ENCODE data around the gene MRPL24. TPM values are rescaled to one million over a fixed set of nuclear protein-coding genes. Genes with fewer than 3 reads are reported as not detected.

MRPL24 gene
- total RNA-seq, 2 experiments from 2014 or later = 11.7 to 11.9 TPM

DNA sequence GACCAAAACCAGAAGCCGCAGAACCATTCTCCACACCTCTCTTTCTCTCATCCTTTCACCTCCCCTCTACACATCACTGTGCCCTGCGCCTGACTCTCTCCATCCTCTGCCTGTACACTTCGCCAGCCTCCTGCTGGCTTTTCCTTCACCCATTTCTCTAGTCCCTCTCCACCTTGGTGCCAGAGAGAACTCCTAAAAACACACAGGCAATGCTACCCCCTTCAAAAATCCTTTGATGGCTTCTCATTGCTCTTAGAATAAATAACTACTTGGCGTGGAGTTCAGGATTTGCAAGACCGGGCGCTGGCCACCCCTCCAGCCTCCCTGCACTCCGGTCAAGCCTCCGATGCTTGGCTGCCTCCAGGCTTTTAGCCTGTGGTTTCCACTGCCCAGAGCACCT is 44.1 kb downstream of the MRPL24 start:
- ATAC-seq (ENCODE audit: poor library complexity) = no peak
- CTCF ChIA-PET = interaction anchor here (1.5 kb wide), 1 partner anchor 29 kb away, joined by 5 read pairs; no protein-coding TSS in a partner anchor
- TF ChIP-seq, protein P1, sequence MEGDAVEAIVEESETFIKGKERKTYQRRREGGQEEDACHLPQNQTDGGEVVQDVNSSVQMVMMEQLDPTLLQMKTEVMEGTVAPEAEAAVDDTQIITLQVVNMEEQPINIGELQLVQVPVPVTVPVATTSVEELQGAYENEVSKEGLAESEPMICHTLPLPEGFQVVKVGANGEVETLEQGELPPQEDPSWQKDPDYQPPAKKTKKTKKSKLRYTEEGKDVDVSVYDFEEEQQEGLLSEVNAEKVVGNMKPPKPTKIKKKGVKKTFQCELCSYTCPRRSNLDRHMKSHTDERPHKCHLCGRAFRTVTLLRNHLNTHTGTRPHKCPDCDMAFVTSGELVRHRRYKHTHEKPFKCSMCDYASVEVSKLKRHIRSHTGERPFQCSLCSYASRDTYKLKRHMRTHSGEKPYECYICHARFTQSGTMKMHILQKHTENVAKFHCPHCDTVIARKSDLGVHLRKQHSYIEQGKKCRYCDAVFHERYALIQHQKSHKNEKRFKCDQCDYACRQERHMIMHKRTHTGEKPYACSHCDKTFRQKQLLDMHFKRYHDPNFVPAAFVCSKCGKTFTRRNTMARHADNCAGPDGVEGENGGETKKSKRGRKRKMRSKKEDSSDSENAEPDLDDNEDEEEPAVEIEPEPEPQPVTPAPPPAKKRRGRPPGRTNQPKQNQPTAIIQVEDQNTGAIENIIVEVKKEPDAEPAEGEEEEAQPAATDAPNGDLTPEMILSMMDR (IDR thresholded peaks at IDR 0.05) = no peak
- no peak overlapping the region for H3K4me3 Mint-ChIP-seq
- intact Hi-C loops (cut with DNase I, micrococcal nuclease) = no loop called here
- H3K4me1 ChIP-seq (ENCODE audit: insufficient read depth, low read length) = peaks cover 13% of the 10 kb centered on the region
- H3K27ac ChIP-seq (ENCODE audit: low read depth in 1 of 2, low read length in 2 of 2) = no peak overlapping the region
- no peak overlapping the region for H3K4me3 ChIP-seq (ENCODE audit: low read length)
- H3K27ac Mint-ChIP-seq = no peak overlapping the region
- no peaks in the 10 kb centered on the region for H3K36me3 Mint-ChIP-seq (ENCODE audit: low read depth)
- H3K9me3 Mint-ChIP-seq = no peaks in the 10 kb centered on the region
- POLR2A ChIA-PET = no interaction called here
- H3K4me1 Mint-ChIP-seq (ENCODE audit: low read depth) = peaks cover 18% of the 10 kb centered on the region
- H3K27me3 Mint-ChIP-seq = peaks cover 78% of the 10 kb centered on the region
- no peak for DNase-seq
- peaks cover 0 to 8% of the 10 kb centered on the region in 2 experiments for H3K9me3 ChIP-seq (ENCODE audit: control insufficient read depth in 1 of 2, insufficient read depth in 1 of 2, low read length in 2 of 2)
- peaks cover 27 to 33% of the 10 kb centered on the region in 2 experiments for H3K27me3 ChIP-seq (ENCODE audit: control insufficient read depth in 1 of 2, insufficient read depth in 2 of 2, low read length in 2 of 2)
- no peaks in the 10 kb centered on the region for H3K36me3 ChIP-seq (ENCODE audit: insufficient read depth, low read length)

DNA sequence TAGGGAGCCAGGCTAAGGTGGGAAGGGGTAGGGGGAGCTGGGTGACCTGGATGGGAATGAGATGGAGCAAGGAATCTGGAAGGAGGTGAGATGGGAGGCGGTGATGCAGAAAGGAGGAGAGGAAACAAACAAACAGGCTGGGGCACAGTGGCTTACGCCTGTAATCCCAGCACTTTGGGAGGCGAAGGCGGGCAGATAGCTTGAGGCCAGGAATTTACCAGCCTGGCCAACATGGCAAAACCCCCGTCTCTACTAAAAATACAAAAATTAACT is 46.3 kb downstream of the MRPL24 start:
- H3K27me3 ChIP-seq (ENCODE audit: control insufficient read depth in 1 of 2, insufficient read depth in 2 of 2, low read length in 2 of 2) = peaks cover 48% of the 10 kb centered on the region in 2 experiments

DNA sequence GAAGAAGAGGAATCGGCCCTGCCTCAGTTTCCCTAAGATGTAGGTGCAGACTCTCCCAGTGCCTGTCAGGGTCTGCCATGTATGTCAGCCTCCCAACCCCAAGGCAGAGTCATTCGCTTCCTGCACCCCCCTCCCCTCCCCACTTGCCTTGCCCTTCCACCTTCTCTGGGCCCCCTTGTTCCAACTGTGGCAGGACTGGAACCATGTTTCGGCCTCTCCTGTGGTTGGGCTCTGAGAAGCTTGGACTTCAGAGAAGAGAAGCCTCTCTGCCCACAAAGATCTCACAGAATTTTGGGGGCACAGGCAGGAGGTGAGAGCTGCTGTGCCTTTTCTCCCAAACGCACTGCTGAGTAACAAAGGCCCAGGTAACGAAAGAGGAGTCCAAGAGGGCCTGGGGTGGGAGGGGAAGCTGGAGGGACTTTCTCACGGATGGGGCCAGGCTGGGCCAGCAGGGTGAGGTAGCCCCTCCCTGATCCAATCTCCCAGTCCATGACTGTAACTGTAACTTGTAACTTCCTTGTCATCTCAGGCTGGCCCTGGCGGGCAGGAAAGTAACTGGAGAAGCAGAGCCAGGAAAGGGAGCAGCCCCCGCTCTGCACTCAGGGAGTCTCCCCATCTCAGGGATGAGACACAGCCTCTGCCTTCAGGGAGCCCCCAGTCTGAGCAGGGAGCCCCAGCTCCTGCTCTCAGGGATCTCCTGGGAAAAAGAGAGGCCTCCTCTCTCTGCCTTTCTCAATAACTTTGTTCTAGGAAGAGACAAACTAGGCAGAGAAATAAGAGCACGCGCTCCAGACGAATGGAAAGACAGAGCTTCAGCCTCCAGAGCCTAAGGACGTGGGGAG is 46.8 kb downstream of the MRPL24 start:
- Histone ChIP-seq H3K4me3 (ENCODE audit: low read length) (no peak overlapping the region), H3K4me1 (ENCODE audit: insufficient read depth, low read length) (peaks cover 22% of the 10 kb centered on the region), H3K27ac (ENCODE audit: low read depth in 1 of 2, low read length in 2 of 2) (no peak overlapping the region), H3K9me3 (ENCODE audit: control insufficient read depth in 1 of 2, insufficient read depth in 1 of 2, low read length in 2 of 2) (peaks cover 0 to 13% of the 10 kb centered on the region in 2 experiments), H3K27me3 (ENCODE audit: control insufficient read depth in 1 of 2, insufficient read depth in 2 of 2, low read length in 2 of 2) (peaks cover 49 to 51% of the 10 kb centered on the region in 2 experiments), H3K36me3 (ENCODE audit: insufficient read depth, low read length) (no peaks in the 10 kb centered on the region)
- no peaks in the 10 kb centered on the region for H3K36me3 Mint-ChIP-seq (ENCODE audit: low read depth)
- ATAC-seq (ENCODE audit: poor library complexity) (no peak), DNase-seq (no peak)
- TF ChIP-seq, protein P1 (IDR thresholded peaks at IDR 0.05) = no peak
- H3K4me3 Mint-ChIP-seq = no peak overlapping the region
- H3K9me3 Mint-ChIP-seq = no peaks in the 10 kb centered on the region
- peaks cover 26% of the 10 kb centered on the region for H3K4me1 Mint-ChIP-seq (ENCODE audit: low read depth)
- ChIA-PET POLR2A (no interaction called here), CTCF (no interaction called here)
- intact Hi-C loops (cut with DNase I, micrococcal nuclease) = no loop called here
- no peak overlapping the region for H3K27ac Mint-ChIP-seq
- H3K27me3 Mint-ChIP-seq = peaks cover 79% of the 10 kb centered on the region

More for the DNA sequence above, 46.3 kb downstream of the MRPL24 start:
- ChIA-PET CTCF (no interaction called here), POLR2A (no interaction called here)
- H3K36me3 Mint-ChIP-seq (ENCODE audit: low read depth) = no peaks in the 10 kb centered on the region
- H3K9me3 ChIP-seq (ENCODE audit: control insufficient read depth in 1 of 2, insufficient read depth in 1 of 2, low read length in 2 of 2) = peaks cover 0 to 13% of the 10 kb centered on the region in 2 experiments
- H3K4me3 Mint-ChIP-seq = no peak overlapping the region
- no peaks in the 10 kb centered on the region for H3K9me3 Mint-ChIP-seq
- intact Hi-C loops (cut with DNase I, micrococcal nuclease) = no loop called here
- DNase-seq = no peak
- H3K27ac ChIP-seq (ENCODE audit: low read depth in 1 of 2, low read length in 2 of 2) = no peak overlapping the region
- no peak overlapping the region for H3K4me3 ChIP-seq (ENCODE audit: low read length)
- peaks cover 77% of the 10 kb centered on the region for H3K27me3 Mint-ChIP-seq
- TF ChIP-seq, protein P1 (IDR thresholded peaks at IDR 0.05) = no peak
- no peak overlapping the region for H3K27ac Mint-ChIP-seq
- peaks cover 16% of the 10 kb centered on the region for H3K4me1 ChIP-seq (ENCODE audit: insufficient read depth, low read length)
- peaks cover 22% of the 10 kb centered on the region for H3K4me1 Mint-ChIP-seq (ENCODE audit: low read depth)
- no peak for ATAC-seq (ENCODE audit: poor library complexity)
- no peaks in the 10 kb centered on the region for H3K36me3 ChIP-seq (ENCODE audit: insufficient read depth, low read length)

Data from CD4-positive, alpha-beta T cell (primary cell).